GM12865 (cell line): ENCODE data around the gene NR5A1.

ENCODE experiments used
- DNase-seq: peaks from one replicate; pipeline ENCODE4 v3.0.0; 2010; ENCODE audit warnings: low read depth
- H3K4me3 ChIP-seq: 2 replicates; pipeline ENCODE4 v1.5.1; 2011; ENCODE audit warnings: mild to moderate bottlenecking, low read depth, low read length, control low read depth
- CTCF ChIP-seq: IDR thresholded peaks from 2 replicates; pipeline ENCODE4 v1.5.1; 2011; ENCODE audit warnings: low read length, control low read depth, low read depth, inconsistent platforms; ENCODE audit not compliant: insufficient read depth; ENCODE audit errors: missing control alignments

Gene NR5A1

GRCh38 chr9:124518116-124518515 is 10.9 kb upstream of the NR5A1 start:
- no peak for DNase-seq
- no peak overlapping the region for H3K4me3 ChIP-seq
- no peak for TF ChIP-seq CTCF

GRCh38 chr9:124517600-124517999 is 10.4 kb upstream of the NR5A1 start:
- no peak for TF ChIP-seq CTCF
- no peak overlapping the region for H3K4me3 ChIP-seq
- DNase-seq, result no peak

- TF ChIP-seq CTCF, result no peak
- no peak overlapping the region for H3K4me3 ChIP-seq
- no peak for DNase-seq
Measured at GRCh38 chr9:124514874-124515273, 7.7 kb upstream of the NR5A1 start.

DNA sequence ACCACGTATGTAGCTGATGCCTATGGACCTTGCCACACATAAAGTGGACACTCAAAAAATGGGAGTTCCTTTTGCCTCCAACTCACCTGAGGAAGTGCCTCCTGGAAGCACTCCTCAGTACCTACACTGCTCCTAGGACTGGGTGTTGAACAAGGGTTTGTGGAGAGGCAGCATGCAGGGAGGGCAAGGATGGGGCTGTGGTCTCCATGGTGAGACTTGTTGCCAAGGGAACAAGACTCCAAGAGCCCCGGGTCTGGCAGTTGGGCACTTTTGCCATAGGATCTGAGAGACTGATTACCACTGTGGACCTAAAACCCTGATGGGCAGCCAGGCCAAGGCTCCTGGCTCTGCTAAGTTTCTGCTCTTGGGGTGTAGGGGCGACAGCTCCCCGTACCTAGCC is 6.9 kb upstream of the NR5A1 start:
- DNase-seq, result no peak
- TF ChIP-seq CTCF, result no peak
- no peak overlapping the region for H3K4me3 ChIP-seq

GRCh38 chr9:124513376-124513994 is 6.3 kb upstream of the NR5A1 start:
- H3K4me3 ChIP-seq, result no peak overlapping the region
- no peak for TF ChIP-seq CTCF
- no peak for DNase-seq

- no peak overlapping the region for H3K4me3 ChIP-seq
- DNase-seq, result no peak
- TF ChIP-seq CTCF, result no peak
Measured at GRCh38 chr9:124512806-124513204, 5.6 kb upstream of the NR5A1 start.
